GM12864 (cell line): ENCODE data around the gene PCDH8.

Source experiments
- DNase-seq: peaks from one replicate; pipeline ENCODE4 v3.0.0-alpha.2; 2011; ENCODE audit warnings: low read depth
- H3K4me3 ChIP-seq: 2 replicates; pipeline ENCODE4 v1.5.1; 2011; ENCODE audit warnings: mild to moderate bottlenecking, low read depth, low read length, control low read depth
- TF ChIP-seq, protein P1 (sequence below): IDR thresholded peaks from 2 replicates; pipeline ENCODE4 v1.5.1; 2011; ENCODE audit warnings: low read depth, mild to moderate bottlenecking, moderate library complexity, low read length, control low read depth, inconsistent platforms; ENCODE audit errors: missing control alignments

Gene PCDH8

GRCh38 chr13:52850396-52851136 is 2.1 kb upstream of the PCDH8 start:
- peak overlapping the region; percentile 67 for H3K4me3 ChIP-seq
- TF ChIP-seq, protein P1, sequence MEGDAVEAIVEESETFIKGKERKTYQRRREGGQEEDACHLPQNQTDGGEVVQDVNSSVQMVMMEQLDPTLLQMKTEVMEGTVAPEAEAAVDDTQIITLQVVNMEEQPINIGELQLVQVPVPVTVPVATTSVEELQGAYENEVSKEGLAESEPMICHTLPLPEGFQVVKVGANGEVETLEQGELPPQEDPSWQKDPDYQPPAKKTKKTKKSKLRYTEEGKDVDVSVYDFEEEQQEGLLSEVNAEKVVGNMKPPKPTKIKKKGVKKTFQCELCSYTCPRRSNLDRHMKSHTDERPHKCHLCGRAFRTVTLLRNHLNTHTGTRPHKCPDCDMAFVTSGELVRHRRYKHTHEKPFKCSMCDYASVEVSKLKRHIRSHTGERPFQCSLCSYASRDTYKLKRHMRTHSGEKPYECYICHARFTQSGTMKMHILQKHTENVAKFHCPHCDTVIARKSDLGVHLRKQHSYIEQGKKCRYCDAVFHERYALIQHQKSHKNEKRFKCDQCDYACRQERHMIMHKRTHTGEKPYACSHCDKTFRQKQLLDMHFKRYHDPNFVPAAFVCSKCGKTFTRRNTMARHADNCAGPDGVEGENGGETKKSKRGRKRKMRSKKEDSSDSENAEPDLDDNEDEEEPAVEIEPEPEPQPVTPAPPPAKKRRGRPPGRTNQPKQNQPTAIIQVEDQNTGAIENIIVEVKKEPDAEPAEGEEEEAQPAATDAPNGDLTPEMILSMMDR, result peak; percentile 43
- no peak for DNase-seq

DNA sequence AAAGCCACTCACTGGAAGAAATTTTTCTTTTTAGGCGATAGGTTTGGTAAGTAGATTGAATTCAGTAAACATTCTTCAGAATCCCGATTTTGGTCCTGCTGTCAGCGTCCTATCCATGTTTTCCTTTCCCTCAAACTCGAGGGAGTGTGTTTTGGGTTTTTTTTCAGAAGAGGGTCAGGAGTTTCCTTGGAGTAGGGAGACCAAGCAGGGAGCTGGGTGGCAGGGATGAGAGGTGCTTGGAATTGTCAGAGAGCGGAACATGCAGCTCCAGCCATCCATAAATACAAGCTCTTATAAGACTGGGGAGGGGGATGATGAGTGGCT is 1.6 kb upstream of the PCDH8 start:
- peak overlapping the region; percentile 67 for H3K4me3 ChIP-seq
- TF ChIP-seq, protein P1, result no peak

DNA sequence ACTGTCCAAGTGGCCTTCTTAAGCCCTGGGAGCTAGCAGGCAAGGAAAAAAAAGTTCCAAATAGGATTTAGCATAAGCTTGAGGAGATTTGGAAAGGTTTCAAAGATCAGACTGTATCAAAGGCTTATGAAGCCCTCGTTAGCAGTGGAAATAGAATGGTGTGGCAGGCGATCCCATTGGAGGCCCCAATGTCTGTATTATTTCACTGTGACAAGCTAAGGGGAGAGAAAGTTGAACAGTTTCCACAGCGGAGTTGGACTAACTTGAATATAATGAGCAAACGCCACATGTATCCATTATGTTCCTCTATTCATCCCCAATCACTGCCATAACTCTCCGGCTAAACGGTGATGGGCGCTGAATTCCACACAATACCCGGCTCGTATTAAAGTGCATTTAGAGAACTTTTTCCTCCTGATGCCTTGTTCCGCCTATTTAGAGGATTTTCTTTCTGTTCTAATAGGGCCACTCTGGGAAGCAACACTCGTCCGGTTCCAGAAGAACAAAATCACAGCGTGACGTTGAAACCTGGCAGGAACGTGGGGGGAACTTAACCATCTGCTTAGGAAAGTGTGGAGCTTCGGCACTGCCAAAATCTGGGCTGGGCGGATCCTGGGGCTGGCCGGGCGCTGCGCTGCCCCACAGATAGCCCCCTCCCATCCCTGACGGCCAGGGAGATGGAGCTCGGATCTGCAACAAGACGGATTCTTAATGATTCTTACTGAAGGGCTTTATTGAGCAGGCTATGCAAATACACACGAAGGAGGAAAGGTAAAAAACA is 1.0 kb upstream of the PCDH8 start:
- TF ChIP-seq, protein P1, result no peak
- H3K4me3 ChIP-seq, result no peak overlapping the region

More for the DNA sequence above, 1.6 kb upstream of the PCDH8 start:
- DNase-seq, result no peak

DNA sequence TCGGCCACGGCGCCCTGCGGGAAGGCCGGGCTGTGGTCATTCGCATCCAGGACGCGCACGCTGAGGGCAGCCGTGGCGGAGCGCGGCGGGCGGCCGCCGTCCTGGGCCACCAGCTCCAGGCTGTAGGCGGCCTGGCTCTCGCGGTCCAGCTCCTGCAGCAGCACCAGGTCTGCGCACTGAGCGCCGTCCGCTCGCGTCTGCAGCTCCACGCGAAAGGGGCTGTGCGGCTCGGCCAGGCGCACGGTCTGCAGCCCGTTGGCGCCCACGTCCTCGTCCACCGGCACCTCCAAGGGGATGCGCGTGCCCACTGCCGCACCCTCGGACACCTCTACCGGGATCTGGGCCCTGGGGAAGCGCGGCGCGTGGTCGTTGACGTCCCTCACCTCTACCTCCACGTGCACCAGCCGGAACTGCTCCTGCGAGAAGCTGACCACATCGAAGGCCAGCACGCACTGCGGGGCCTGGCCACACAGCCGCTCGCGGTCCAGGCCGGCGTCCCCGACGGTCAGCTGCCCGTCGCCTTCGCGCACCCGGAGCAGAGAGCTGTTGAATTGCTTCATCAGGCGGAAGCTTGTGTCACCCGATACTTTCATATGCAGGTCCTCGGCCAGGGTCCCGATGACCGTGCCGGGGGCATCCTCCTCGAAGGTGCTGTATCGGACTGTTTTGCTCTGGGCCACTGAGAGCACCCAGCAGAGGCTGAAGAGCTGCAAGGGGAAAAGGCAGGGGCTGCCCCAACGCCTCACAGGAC is 583 bp downstream of the PCDH8 start:
- no peak for DNase-seq
- TF ChIP-seq, protein P1, result no peak
- H3K4me3 ChIP-seq, result no peak overlapping the region

More for the DNA sequence above, 1.0 kb upstream of the PCDH8 start:
- no peak for DNase-seq

DNA sequence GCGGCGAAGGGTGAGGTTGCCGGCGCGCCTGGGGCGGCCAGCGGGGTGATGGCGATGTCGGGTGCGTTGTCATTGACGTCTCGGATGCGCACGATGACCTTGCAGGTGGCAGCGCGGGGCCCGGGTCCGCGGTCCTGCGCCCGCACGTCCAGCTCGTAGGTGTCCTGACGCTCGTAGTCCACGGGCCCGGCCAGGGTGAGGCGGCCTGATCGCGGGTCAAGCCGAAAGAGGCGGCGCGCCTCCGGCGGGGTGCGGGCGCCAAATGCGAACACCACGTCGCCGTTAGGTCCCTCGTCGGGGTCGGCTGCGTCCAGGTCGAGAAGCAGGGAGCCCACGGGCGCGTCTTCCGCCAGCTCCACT is 1.1 kb downstream of the PCDH8 start:
- TF ChIP-seq, protein P1, result no peak
- no peak for DNase-seq
- H3K4me3 ChIP-seq, result no peak overlapping the region

DNA sequence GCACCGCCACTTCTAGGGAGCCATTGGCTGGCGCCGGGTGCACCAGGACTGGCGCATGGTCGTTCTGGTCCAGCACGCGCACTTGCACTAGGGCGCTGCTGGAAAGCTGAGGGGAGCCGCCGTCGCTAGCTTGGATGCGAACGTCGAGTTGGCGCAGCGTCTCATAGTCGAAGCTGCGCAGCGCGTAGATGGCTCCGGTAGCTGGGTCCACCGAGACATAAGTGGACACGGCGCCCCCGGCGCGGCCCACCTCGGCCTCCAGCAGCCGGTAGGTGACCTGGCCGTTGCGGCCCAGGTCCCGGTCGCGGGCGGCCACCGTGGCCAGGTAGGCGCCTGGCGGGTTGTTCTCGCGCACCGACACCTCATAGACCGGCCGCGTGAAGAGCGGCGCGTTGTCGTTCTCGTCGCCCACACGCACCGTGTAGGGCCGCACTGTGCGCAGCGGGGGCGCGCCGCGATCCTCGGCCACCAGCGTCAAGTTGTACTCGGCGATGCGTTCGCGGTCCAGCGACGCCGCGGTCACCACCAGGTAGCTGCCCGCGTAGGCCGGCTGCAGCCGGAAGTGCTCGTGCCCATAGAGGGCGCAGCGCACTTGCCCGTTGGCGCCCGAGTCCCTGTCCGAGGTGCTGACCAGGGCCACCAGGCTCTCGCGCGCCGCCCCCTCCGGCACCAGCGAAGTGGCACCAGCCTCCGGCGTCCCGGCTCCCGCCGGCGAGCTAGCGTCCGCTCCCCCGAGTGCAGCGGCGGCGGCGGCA is 1.7 kb downstream of the PCDH8 start:
- TF ChIP-seq, protein P1, result no peak
- H3K4me3 ChIP-seq, result no peak overlapping the region

More for the DNA sequence above, 1.7 kb downstream of the PCDH8 start:
- no peak for DNase-seq
